Measurements from ENCODE around the gene CD2. TPM values are rescaled to one million over a fixed set of nuclear protein-coding genes. Genes with fewer than 3 reads are reported as not detected.
A peak's percentile ranks its signal among the peaks of the same experiment; 100 is the strongest.

CD2 gene
- total RNA-seq, 4 donors from 2014 or later: 0.42 to 4.3 (median 0.90) TPM

DNA sequence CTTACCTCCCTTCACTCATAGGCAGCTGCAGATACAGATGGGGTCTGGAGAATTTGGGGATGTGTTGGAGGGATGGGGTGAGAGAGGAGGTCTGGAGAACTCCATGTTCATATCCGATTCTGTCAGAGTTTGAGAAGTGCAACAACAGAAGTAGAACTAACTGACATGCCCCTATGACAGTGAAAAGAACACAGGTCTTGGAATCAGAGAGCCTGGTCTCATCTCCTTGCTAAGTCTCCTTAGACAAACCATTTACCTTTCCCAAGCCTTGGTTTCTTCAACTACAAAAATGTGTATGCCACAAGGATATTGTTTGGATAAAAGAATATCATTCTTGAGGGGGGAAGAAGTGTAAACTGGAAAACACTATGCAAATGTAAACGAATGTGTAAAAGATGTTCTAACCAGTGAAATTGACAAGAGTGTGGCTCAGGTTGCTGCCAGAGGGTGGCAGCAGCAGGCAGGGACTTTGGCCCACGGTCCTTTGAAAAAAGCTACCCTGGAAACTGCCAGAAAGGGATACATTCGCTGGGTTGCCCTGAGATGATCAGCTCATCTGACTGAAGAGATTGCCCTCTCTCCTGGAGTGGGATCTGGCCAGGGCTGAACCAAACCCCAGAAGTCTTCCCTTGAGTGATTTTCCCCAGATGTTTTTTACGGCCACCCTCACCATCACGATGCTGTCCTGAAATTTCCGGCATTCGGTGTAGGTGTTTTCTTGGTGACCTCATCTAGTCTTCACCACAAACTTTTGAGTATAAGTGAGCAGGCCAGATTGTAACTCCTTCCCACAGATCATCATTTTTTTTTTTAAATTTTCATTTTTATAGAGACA lies 17.0 kb upstream of the CD2 start:
- no peak for DNase-seq (ENCODE audit: extremely low spot score)
- H3K27ac ChIP-seq (replicated peaks in 1 of 4): no peak overlapping the region
- no peaks in the 10 kb centered on the region for H3K4me1 ChIP-seq
- no peaks in the 10 kb centered on the region for H3K9me3 ChIP-seq
- WGBS: 57% methylated on average over 8 of the region's 8 CpGs
- H3K36me3 ChIP-seq: no peaks in the 10 kb centered on the region
- H3K4me3 ChIP-seq: no peak overlapping the region
- H3K27me3 ChIP-seq: no peaks in the 10 kb centered on the region
- TF ChIP-seq POLR2A (IDR thresholded peaks at IDR 0.05; ENCODE audit: low read depth) (no peak), EP300 (IDR thresholded peaks at IDR 0.05) (no peak)
- TF ChIP-seq, protein P1, sequence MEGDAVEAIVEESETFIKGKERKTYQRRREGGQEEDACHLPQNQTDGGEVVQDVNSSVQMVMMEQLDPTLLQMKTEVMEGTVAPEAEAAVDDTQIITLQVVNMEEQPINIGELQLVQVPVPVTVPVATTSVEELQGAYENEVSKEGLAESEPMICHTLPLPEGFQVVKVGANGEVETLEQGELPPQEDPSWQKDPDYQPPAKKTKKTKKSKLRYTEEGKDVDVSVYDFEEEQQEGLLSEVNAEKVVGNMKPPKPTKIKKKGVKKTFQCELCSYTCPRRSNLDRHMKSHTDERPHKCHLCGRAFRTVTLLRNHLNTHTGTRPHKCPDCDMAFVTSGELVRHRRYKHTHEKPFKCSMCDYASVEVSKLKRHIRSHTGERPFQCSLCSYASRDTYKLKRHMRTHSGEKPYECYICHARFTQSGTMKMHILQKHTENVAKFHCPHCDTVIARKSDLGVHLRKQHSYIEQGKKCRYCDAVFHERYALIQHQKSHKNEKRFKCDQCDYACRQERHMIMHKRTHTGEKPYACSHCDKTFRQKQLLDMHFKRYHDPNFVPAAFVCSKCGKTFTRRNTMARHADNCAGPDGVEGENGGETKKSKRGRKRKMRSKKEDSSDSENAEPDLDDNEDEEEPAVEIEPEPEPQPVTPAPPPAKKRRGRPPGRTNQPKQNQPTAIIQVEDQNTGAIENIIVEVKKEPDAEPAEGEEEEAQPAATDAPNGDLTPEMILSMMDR (IDR thresholded peaks at IDR 0.05): peak; percentile 59 to 70 (median 66)
- intact Hi-C loops (cut with DNase I): loop anchor here (2.0 kb wide), 1 partner anchor 318 kb away; no protein-coding TSS in a partner anchor

DNA sequence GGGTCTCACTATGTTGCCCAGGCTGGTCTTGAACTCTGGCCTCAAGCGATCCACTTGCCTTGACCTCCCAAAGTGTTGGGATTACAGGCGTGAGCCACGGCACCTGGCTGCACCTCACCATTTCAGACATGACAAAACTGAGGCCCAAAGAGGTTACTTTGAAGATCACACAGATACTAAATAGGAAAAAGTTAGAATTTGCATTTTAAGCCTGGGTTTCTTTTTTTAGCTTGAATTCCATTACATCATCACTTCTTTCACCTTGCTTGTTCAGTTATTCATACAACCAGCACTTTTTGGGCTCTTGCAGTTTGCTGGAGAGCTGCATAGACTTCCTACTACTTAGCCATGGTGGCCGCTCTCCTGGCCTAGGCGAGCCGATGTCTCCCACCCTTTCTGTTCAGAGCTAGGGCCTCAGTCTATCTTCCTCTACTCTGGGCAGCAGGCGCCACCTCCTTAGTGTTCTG lies 16.3 kb upstream of the CD2 start:
- 96% methylated on average over 7 of the region's 7 CpGs for WGBS

DNA sequence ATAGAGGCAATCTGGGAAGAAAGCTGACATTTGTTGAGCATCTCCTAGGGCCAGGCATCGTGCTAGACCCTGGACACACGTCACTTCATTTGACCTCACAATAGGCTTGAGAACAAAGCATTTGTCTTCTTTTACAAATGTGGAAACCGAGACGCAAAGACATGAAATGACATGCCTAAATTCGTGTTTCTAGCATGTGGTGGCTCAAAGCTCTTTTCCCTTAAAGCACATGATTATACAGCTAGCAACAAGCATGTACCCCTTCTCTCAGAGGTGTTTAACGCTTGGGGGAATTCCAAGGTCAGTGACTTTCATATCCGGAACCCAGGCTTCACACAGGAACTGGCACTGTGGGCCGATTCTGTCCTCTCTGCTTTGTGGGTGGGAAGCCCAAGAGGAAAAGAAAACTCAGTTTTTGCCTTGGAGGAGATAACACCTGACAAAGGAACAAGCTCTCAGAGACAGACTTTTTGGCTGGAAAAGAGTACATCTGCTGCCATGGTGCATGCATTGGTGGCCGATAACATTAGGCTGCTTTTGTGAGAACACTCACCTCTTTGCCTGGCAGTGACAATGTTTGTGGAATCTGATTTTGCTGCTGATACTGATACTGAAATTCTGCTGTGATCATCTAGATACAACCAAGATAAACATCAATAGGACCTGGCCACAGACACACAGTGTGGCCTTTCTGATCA lies 15.4 kb upstream of the CD2 start:
- Histone ChIP-seq H3K27me3 (no peaks in the 10 kb centered on the region), H3K4me3 (no peak overlapping the region), H3K4me1 (no peaks in the 10 kb centered on the region), H3K27ac (replicated peaks in 1 of 4) (no peak overlapping the region), H3K36me3 (no peaks in the 10 kb centered on the region), H3K9me3 (peaks cover 9 to 13% (median 11%) of the 10 kb centered on the region in 4 donors)
- no peak for DNase-seq (ENCODE audit: extremely low spot score)
- intact Hi-C loops (cut with DNase I): no loop called here
- no peak for TF ChIP-seq POLR2A (IDR thresholded peaks at IDR 0.05; ENCODE audit: low read depth)
- no peak for TF ChIP-seq POLR2AphosphoS5 (IDR thresholded peaks at IDR 0.05)
- TF ChIP-seq, protein P1 (IDR thresholded peaks at IDR 0.05): no peak
- no peak for TF ChIP-seq EP300 (IDR thresholded peaks at IDR 0.05)
- 81% methylated on average over 9 of the region's 9 CpGs for WGBS

More for the DNA sequence above, 16.3 kb upstream of the CD2 start:
- Histone ChIP-seq H3K4me3 (no peak overlapping the region), H3K4me1 (no peaks in the 10 kb centered on the region), H3K27ac (replicated peaks in 1 of 4) (no peak overlapping the region), H3K36me3 (no peaks in the 10 kb centered on the region), H3K9me3 (peaks cover under 1 to 4% (median 2%) of the 10 kb centered on the region in 4 donors), H3K27me3 (no peaks in the 10 kb centered on the region)
- intact Hi-C loops (cut with DNase I): loop anchor here (2.0 kb wide), 1 partner anchor 317 kb away; no protein-coding TSS in a partner anchor
- DNase-seq (ENCODE audit: extremely low spot score): no peak
- TF ChIP-seq EP300 (IDR thresholded peaks at IDR 0.05) (no peak), POLR2AphosphoS5 (IDR thresholded peaks at IDR 0.05) (no peak), POLR2A (IDR thresholded peaks at IDR 0.05; ENCODE audit: low read depth) (no peak)
- TF ChIP-seq, protein P1 (IDR thresholded peaks at IDR 0.05): no peak

DNA sequence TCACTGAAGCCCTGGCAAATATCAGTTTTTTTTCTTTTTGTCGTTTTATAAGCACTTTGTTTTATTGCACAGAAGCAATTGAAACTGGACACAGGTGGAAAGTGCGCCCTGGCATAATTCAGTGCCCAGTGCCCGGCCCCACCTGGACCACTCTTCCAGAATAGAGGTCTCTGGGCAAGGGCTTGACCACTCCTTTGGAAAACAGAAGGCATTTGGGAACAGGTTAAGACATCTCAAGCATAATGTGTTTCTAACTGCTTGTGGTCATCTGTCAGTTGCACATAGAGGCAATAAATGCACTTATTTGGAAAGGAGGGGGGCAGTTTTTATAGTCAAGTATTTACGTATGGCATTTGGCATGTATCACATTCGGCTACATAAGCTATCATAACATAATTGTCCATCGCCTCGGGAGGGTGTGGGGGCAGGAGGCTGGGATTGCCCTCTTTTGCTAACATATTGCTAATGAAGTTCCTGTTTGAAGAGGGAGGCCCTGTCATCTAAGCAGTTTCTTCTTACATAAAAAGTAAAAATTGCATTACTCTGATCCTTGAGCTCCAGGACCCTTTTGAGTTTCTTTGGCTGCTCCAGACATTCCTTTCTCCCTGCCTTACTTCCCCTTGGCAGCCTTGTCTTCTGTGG lies 14.7 kb upstream of the CD2 start:
- peaks cover 9 to 20% (median 17%) of the 10 kb centered on the region in 4 donors for H3K9me3 ChIP-seq
- no peak for DNase-seq (ENCODE audit: extremely low spot score)
- H3K27ac ChIP-seq (replicated peaks in 1 of 4): no peak overlapping the region
- H3K4me1 ChIP-seq: no peaks in the 10 kb centered on the region
- H3K27me3 ChIP-seq: no peaks in the 10 kb centered on the region
- 90% methylated on average over 7 of the region's 7 CpGs for WGBS
- no peaks in the 10 kb centered on the region for H3K36me3 ChIP-seq
- TF ChIP-seq EP300 (IDR thresholded peaks at IDR 0.05) (no peak), POLR2A (IDR thresholded peaks at IDR 0.05; ENCODE audit: low read depth) (no peak)
- intact Hi-C loops (cut with DNase I): no loop called here
- no peak overlapping the region for H3K4me3 ChIP-seq

DNA sequence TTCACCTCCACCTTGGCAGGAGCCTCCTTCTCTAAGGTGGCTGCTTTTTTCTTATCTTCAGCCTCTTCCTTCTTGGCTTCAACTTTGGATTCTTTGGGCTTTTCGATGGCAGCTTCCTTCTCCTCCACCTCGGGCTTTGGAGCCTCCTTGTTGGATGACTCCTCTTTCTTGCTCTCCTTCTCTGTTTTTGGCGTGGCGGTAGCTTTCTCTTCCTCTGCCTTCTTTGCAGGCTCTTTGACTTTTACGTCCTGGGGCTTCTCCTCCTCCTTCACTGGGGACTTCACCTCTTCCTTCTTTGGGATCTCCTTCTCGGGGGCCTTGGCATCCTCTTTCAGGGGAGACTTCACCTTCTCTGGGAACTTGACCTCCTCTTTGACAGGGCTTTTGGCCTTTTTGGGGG lies 13.9 kb upstream of the CD2 start:
- WGBS: 95% methylated on average over 6 of the region's 6 CpGs
- Histone ChIP-seq H3K36me3 (no peaks in the 10 kb centered on the region), H3K27me3 (no peaks in the 10 kb centered on the region), H3K4me3 (no peak overlapping the region), H3K27ac (replicated peaks in 1 of 4) (no peak overlapping the region), H3K4me1 (no peaks in the 10 kb centered on the region), H3K9me3 (peaks cover 9 to 28% (median 25%) of the 10 kb centered on the region in 4 donors)
- DNase-seq (ENCODE audit: extremely low spot score): no peak
- TF ChIP-seq EP300 (IDR thresholded peaks at IDR 0.05): no peak
- no peak for TF ChIP-seq POLR2AphosphoS5 (IDR thresholded peaks at IDR 0.05)
- intact Hi-C loops (cut with DNase I): no loop called here

All from esophagus muscularis mucosa (tissue), 4 donors.